Peyer's patch (tissue), 4 donors: Measurements from ENCODE around the gene LDB3.

ENCODE experiments used
- CTCF ChIP-seq, 6 experiments: fragments of 450-650 bp in 4 of 6; fragments of 200-600 bp in 2 of 6; sonication (generic) in 1 of 6; IDR thresholded peaks; one replicate each; pipeline ENCODE4 v1.5.1; 2017 to 2019; ENCODE audit warnings: antibody characterized with exemption in 6 of 6, mild to moderate bottlenecking in 3 of 6, moderate library complexity in 1 of 6
- POLR2A ChIP-seq, 2 donors: fragments of 450-650 bp; IDR thresholded peaks; one replicate each; pipeline ENCODE4 v1.5.1; 2017; ENCODE audit warnings: antibody characterized with exemption in 2 of 2, mild to moderate bottlenecking in 2 of 2, moderate library complexity in 2 of 2

DNA sequence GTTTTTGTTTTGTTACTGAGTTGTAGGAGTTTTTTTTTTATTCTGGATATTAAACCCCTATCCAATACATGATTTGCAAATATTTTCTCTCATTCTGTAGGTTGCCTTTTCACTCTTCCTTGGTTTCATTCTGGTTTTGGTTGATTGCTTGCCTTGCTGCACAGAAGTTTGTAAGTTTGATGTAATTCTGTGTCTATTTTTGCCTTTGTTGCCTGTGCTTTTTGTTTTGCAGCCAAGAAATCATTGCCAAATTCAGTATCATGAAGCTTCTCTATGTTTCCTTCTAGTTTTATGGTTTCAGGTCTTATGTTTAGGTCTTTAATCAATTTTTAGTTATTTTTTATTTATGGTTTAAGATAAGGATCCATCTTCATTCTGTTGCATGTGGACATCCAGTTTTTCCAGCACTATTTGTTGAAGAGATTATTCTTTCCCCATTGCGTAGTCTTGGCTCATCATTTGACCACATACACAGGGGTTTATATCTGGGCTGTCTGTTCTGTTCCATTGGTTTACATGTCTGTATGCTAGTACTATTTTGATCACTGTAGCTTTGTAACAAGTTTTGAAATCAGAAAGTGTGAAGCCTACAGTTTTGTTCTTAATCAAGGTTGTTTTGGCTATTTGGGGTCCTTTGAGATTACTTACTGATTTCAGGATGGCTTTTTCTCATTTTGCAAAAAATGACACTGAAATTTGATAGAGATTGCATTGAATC, 114.5 kb downstream of the LDB3 start:
- no peak for TF ChIP-seq POLR2A (IDR thresholded peaks at IDR 0.05)
- TF ChIP-seq CTCF (IDR thresholded peaks at IDR 0.05): no peak
